HL-60/S4 (cell line): ENCODE results near the gene LSAMP.
"Not testable (repeated sequence)": the region's sequence is repeated elsewhere in the genome, so short reads cannot be mapped to it uniquely, and the experiment has no call there.

ENCODE experiments used
- in situ Hi-C: fragments of 300-500 bp; cut with MboI; formaldehyde crosslinking; loops from 2 replicates; pipeline ENCODE4 v1.14.3; 2022; ENCODE audit warnings: low sequenced_read_pairs

The LSAMP gene

DNA sequence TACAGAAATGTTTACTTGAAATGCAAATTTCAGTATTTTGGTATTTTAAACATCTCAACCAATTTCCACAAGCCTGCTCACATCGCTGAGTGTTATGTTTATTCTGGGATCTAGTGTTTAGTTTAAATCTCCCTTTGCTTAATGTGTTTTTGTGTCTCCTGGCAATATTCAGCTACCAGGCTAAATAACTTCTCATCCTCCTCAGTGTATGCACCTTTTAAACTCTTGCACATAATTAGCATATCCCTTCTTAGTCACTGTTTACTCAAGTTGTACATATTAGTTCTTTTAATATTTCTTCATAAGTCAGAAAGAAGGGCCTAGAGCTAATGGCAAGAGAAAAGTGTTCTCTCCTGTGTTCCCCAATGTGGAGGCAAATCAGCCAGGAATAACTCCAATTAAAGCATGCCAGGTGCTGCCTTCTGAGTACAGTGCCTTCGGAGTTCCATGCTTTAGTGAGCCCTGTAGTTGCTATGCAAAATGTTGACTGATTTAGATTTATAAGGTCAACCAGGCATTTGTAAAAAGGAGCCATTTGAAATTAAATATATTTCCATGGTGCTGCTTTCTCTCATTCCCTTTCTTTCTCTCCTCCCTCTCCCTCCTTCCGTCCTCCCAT, 587.7 kb downstream of the LSAMP start:
- in situ Hi-C loops = no loop called here

DNA sequence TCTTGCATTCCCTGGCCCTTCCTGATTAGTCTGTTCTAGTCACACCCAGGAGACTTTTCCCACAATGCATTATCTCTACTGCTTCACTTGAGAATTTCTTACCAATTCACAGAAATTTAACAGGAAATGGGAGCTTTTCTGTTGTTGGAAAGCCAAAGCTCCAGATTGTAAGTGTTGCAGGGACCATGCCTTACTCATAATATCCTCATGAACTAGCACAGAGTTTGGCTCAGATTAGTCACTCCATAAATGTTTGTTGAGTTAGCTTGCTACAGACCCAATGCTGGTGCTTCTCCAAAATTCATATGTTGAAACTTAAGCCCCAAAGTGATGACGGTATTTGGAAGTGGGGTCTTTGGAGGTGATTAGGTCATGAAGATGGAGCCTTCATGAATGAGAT, 589.4 kb downstream of the LSAMP start:
- in situ Hi-C loops = no loop called here

DNA sequence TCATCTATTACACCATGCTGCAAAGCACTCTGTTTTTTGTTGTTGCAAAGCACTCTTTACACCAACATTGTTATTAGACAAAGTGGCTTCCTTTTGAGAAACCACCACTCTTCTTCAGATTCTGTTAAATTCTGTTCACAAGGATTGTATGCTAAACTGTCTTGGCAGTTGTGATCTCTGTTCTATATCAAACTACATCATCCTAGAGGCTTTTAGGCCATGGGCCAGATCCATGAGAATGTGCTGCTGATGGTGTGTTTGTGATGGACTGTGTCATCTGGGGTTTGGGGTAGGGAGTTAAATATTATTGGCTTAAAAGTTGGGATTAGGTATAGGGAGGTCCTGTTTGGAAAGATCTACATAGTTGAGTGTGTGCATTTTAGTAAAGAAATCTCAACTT, 592.2 kb downstream of the LSAMP start:
- in situ Hi-C loops = no loop called here

DNA sequence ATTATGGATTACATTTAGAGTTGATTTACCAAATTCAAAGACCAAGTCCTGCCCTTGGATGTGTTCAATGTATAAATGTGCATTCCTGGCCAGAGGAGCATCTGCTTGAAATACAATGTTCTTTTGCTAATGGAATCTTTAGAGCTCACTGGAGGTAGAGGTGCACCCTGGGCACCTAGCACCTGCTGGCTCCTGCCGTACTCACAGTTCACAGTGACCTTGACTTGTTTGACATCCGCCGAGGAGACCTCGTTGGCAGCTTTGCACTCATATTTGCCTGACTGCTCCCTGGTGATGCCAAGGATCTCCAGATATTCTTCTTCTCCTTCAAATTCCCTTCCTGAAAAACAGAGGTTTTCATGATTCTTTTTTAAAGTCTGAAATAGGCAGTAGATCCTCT, 593.0 kb downstream of the LSAMP start:
- in situ Hi-C loops = no loop called here

DNA sequence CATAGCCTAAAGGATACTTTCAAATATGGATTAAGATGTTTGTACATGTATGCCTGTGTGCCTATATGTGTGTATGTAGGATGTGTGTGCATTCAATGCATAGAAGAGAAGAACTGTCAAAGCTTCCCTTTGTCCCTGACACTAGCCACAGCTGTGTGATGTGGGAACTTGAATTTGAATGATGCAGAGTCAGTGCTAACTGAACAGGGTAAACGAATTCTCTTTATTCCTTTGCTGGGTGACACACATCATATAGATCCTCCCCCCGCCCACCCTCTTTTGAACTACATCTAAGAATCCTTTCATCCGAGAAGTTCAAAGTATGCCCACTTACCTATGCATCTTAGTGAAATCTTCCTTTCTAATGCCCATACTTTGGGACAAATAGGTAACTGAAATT, 593.7 kb downstream of the LSAMP start:
- in situ Hi-C loops = no loop called here

DNA sequence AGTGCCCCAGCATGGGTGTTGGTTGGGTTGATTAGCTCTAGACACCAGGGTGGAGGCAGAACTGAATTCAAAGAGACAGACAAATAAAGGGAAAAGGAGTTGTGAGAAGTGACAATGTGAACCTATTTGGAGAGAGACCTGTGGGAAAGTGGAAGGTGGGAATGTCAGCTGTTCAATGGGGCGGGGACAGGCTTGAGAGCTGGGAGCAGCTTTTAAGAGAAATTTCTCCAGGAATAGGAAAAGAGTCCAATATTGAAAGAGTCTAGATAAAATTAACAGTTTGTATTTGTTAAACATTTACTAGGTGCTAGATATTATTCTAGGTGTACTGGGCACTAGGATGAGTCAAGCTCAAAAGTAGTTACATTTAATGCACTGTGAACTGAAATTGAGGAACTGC, 596.6 kb downstream of the LSAMP start:
- in situ Hi-C loops = no loop called here

DNA sequence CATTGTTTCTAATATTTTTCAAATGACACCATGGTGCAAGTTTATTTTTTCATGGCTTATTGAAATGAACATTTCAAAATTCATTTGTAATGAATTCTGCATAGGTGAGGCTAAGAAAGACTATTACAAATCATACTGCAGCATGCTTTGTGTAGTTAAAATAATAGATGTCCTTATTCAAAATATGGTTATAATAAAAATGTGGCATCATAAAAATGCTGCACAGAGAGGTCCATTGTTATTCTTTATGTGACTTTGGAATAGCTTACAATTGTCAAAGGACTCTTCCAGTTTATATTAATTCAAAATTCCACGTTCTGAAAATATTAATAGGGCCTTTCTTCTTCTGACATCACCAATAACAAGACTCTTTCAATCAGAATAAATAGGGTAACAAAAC, 599.3 kb downstream of the LSAMP start:
- in situ Hi-C loops = no loop called here

DNA sequence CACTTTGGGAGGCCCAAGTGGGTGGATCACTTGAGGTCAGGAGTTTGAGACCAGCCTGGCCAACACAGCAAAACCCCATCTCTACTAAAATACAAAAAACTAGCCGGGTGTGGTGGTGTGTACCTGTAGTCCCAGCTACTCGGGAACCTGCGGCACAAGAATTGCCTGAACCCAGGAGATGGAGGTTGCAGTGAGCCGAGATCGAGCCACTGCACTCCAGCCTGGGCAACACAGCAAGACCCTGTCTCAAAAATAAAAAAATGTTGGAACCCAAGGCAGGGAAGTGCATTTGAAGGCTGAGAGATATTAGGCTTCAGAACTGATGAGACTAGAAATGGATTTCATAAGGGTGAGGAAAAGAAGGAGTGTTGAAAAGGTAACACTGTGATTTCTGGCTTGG, 600.6 kb downstream of the LSAMP start:
- in situ Hi-C loops = not testable (repeated sequence)

DNA sequence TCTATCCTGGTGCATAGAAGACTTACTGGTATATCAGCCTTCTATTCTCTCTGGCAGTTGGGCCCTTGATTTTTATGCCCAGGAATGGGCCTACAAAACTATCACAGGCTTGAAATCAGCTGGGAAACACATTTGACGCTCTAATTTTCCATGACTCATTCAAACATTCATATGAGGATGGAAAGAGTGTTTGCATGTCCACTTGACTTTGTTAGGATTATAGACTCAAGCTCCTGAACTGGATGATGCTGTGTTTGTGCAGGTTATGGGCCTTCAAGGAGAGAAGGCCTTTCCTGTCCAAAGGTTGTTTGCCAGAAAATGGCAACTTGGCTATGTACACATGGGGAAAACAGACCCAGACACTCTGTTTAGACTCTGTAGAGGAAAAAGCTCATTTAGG, 602.1 kb downstream of the LSAMP start:
- in situ Hi-C loops = no loop called here

DNA sequence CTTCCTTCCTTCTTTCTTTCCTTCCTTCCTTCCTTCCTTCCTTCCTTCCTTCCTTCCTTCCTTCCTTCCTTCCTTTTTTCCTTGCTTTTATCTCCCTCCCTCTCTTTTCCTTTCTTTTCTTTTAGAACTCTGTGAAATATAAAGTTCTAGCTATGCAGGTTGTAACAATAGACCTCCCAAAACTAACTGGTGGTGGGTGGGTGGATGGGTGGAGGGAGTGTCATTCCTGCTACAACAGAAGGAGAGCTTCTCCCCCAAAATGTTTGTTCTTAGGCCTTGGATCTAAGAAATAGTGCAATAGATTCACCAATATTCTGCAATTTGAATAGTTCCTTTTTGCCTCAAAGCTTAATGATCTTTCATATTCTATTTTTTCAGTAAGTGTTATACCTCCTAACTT, 606.0 kb downstream of the LSAMP start:
- in situ Hi-C loops = no loop called here

DNA sequence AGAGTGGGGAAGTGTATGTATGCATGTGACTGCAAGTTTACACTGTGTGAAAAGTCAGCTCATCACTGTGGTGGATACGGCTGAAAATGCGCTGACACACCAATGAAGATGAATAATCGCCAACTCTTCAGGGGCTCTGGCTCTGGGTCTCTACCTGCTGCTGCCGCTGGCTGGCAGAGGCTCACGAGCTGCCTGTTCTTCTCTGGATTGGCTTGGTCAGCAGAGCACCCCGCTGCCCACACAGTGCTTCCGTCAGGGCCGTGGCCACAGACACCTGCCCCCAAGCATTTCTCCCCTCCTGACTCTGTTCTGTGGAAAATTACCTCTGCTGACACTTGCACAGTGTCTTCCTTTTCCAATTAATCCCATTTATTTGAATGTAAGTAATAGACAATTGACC, 606.5 kb downstream of the LSAMP start:
- in situ Hi-C loops = no loop called here

DNA sequence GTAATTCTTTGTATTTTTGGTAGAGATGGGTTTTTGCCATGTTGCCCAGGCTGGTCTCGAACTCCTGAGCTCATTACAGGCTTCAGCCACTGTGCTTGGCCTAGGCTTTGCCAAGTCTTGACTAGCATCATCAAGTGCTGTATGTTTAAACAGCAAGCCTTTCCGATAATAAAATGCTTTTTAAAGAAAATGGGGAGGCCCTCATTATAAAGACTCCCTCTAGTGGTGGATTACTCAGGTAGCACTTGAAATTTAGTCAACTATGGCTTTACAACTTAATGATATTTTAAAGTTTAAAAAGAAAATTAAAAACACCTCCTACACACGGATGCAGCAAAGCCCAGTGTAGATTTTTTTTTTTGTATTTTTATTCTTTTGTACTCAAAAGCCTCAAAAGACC, 608.3 kb downstream of the LSAMP start:
- in situ Hi-C loops = no loop called here

DNA sequence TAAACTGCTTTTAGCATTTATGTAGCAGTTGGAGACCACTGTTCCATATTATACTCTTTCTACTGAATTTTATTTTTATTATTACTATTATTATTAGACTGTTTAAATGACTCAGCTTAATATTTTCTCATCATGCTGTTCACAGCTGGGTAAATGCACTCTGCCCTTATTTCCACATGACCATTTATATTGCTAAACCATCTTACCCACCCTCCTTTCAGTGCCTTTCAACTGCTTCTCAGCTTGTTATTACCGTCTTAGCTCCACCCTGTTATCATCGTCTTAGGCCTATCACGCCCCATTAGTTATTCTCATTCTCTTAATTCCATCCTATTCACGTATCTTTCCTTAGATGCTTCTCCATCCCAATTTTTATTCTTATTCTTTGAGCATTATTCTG, 609.3 kb downstream of the LSAMP start:
- in situ Hi-C loops = no loop called here

DNA sequence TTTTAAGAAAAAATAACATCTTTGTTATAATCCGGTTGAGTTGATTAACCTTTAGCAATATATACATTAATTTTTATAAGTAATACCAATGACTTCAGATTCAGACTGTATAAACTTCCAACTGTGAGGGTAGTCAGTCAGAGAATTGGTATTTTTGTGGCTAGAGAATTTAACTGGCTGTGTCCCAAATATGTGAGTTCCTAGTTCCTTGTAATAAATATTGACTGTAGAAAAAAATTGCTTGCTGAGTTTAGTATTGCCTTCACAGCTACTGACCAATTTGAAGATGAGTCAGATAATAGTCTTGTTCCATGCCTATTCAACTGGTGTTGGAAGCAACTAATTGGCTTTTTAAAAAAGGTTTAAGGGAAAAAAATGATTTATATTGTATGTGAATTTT, 611.2 kb downstream of the LSAMP start:
- in situ Hi-C loops = no loop called here

DNA sequence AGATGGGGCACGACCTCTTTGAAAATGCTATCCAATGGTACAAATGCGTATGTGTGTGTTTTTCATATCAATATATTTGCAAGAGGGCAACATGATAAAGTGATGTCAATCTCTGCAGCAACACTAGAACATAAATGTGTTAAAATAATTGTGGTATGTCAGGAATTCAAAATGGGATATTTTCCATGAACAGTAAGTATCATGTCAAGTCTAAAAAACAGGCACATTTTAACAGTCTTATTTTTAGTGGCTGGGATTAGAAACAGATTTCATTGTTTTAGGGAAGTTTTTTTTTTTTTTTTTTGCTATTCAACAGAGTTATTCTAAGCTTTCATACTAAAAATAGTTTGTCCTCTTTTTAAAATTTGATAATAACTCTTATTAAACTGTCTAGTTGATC, 612.2 kb downstream of the LSAMP start:
- in situ Hi-C loops = no loop called here

DNA sequence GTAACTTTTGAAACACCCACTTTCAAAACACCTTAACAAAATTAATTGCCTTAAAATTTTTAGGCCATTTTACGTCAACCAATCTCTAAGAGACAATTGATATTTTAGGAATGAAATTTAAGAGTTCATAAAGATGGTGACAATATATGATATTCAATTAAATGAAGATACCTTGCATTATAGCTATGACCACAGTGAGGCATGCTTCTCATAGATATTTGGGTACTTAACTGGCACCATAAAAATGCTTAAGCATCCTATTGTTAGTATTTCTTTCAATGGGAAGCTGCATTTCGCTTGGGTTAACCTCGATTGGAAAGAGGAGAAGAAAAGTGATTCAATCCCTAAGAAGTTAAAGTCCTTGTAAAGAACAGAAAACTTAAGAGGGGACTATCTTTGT, 613.0 kb downstream of the LSAMP start:
- in situ Hi-C loops = no loop called here

DNA sequence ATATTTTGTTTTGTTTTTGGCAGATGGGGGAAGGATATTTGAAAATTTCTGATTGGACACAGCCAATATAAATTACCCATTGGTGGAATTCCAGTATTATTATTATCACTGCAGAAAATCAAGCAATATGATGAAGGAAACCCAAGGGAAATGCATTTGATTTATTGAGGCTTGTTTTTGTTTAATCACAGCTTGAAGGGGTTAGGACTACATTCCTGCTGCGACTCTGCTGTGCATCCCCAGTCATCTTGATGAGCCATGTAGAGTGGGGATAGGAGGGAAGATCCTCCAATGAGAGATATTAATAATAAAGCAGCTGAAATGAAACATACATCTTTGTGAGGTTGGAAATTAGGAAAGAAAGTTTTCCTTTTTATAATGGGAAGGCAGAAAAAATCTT, 613.4 kb downstream of the LSAMP start:
- in situ Hi-C loops = no loop called here

DNA sequence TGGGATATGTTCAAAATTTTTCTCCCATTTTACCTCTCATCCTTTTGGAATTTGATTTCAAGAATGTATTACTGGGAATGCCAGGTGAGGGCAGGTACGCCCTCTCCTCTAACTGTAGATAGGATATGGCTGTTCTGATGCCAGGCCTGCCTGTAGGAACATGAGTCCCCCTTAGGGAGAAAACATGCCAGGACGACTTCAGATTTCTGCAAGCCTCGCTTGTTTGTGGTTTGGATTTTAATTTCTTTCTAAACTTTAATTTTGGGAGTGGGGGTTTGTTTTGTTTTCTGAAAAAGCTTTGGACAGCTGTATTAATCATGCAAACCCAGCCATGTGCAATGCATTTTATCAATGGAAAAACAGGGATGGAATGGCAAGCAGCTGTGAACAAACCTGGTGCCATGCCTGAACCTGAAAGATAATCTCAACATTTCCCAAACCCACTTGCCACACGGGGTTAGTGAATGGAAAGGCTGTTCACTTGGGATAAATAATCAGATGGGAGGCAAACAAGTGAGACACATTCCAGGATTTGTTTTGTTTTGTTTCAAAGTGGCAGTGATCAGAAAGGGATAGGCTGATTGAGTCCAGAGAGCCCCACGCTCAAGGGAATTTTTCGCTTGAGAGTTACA, 614.4 kb downstream of the LSAMP start:
- in situ Hi-C loops = no loop called here

DNA sequence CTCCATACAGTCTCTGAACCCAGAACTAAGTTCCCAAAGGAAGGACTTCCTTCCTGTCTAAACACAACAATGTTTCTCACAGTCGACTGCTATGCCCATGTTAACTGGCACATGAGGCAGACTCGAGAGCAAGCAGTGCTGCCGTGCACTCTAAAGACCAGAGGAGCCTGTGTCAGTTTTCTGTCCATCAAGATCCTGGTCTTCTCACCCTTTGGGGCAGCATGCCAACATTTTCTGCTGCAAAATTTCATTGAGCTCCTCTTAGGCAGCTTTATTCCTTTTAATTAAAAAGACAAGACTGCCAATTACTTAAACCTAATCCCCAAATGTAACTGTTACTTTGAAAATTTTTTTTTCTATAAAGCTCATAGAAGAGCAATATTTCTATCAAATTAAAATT, 616.9 kb downstream of the LSAMP start:
- in situ Hi-C loops = no loop called here

DNA sequence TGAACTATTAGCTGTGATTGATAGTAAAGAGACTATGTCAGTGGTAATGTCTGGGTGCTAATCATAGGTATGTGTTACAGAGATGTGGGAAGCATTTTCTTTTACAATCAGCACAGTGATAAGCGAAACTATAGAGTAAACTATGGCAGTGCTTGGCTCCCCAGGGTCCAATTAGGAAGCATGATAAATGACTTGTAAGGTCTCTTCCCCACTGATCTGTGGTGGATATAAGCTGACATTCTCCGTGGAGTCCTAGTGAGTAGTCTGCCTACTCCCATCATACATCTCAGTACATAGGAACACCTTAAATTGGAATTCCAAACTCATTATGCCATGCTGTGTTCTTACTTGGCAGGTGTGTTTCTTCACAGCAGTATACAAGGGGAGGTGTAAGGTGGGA, 617.8 kb downstream of the LSAMP start:
- in situ Hi-C loops = no loop called here

DNA sequence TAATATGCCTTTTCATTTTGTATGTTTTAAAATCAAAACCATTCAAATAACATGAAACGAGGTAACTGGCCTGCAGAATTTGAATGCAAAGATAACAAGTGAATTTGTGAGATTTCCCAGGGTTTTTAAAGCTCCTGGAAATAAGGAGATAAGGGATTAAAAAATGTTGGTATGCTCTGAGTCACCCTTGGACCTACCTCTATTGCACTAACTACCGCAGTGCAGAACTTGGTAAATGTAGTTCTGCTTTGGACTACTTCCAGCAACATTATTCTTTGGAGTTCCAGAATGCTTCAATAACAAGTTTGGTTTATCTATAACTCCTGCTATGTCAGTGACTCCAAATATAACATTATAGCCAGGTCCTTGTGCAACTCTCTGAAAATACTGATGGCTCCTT, 620.2 kb downstream of the LSAMP start:
- in situ Hi-C loops = no loop called here

DNA sequence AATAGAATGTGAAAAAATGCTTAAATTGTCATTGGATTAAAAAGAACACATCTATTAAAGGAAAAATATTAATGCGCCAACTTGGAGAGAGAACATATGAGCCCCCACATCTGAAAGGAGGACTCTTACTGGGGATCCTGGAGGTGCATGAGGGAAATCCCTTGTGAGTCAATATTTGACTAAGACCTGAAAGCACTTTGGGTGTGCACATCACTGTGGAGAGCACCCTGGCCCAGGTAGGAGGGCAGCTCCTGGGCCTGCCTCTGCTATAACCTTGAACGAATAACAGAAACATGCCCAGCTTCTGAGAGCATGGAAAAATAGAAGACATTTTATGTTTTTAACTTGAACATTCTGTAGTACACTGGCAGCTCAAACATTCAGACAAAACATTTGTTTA, 622.2 kb downstream of the LSAMP start:
- in situ Hi-C loops = no loop called here

DNA sequence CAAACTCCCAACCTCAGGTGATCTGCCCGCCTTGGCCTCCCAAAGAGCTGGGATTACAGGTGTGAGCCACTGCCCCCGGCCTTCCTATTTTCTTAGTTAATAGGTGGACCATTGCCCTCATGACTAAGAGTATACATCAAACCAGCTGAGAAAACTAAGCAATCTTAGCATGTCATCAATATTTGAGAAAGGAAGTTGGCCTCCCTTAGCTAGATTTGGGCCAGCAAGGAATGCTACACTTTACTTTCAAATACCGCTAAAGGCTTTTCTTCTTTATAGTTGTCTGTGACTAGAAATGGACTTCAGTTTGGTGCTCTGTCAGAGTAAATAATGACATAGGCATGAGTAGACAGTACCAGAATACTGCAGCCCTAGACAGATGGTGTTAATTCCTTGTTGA, 622.7 kb downstream of the LSAMP start:
- in situ Hi-C loops = no loop called here
